Activated naive CD4-positive, alpha-beta T cell treated with anti-CD3 and anti-CD28 coated beads for 36 hours (primary cell): ENCODE measurements around the gene FBLN1. TPM values are rescaled to one million over a fixed set of nuclear protein-coding genes. Genes with fewer than 3 reads are reported as not detected.

Experiments used
- CTCF ChIA-PET: fragments of 350-600 bp; sonication (Branson Sonifier 250); formaldehyde crosslinking; loops from one replicate; lab custom pipeline; 2021; ENCODE audit warnings: antibody characterized with exemption; lab: Charles Lee
- DNase-seq: peaks from one replicate; pipeline ENCODE4 v3.0.0-alpha.2; 2020
- H3K27ac Mint-ChIP-seq: one replicate; pipeline ENCODE4 v1.8.0; 2021; ENCODE audit warnings: mild to moderate bottlenecking, mixed read lengths
- H3K27me3 Mint-ChIP-seq: one replicate; pipeline ENCODE4 v1.8.0; 2021; ENCODE audit warnings: low read depth, mixed read lengths
- H3K36me3 Mint-ChIP-seq: one replicate; pipeline ENCODE4 v1.8.0; 2021; ENCODE audit warnings: low read depth, mixed read lengths
- H3K4me1 Mint-ChIP-seq: one replicate; pipeline ENCODE4 v1.8.0; 2021; ENCODE audit warnings: low read depth, mixed read lengths
- H3K4me3 Mint-ChIP-seq: one replicate; pipeline ENCODE4 v1.8.0; 2021; ENCODE audit warnings: mild to moderate bottlenecking, moderate library complexity, mixed read lengths
- H3K9me3 Mint-ChIP-seq: one replicate; pipeline ENCODE4 v1.8.0; 2021; ENCODE audit warnings: mixed read lengths
- intact Hi-C: fragments of 100-400 bp; cut with micrococcal nuclease; formaldehyde crosslinking; loops from one replicate; pipeline ENCODE4 v1.15.1; 2023
- total RNA-seq, 2 experiments: library from RNA; stranded (reverse); gene quantifications; one replicate each; pipeline ENCODE4 v1.2.3, GENCODE V29; 2021

The FBLN1 gene
- total RNA-seq, 2 experiments from 2014 or later, result not detected

DNA sequence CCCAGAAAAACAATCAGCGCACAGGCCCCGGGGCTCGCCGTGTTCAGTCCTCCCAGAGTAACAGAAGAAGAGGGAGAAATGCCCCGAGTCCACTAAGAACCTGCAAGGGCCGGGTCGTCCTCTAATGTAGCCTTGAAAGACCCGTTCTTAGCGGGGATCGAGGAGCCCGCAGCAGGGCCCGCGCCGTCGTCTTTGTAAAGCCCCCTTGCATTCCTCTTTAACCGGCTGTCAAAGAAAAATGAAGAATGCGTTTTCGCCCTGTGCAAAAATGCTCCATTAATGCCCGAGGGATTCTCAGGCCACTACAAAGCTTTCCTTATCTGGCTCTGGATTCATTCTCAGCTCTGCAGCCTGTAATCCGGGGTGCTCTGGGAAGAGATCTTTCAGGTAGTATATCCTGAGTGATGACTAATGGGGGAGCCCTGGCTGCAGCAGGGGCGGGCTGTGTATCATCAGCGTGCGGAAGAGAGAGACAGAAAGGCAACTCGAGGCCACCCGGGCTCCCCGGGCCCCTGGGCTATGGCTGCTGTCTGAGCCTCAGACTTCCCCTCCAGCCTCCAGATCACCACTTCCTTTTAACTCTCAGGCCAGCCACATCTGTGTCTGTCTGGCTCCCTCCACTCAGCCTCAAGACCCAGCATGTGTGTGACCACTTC, 78.2 kb downstream of the FBLN1 start:
- Mint-ChIP-seq H3K4me1 (peaks cover 5% of the 10 kb centered on the region), H3K4me3 (no peak overlapping the region), H3K27ac (no peak overlapping the region), H3K9me3 (peaks cover 3% of the 10 kb centered on the region), H3K36me3 (no peaks in the 10 kb centered on the region), H3K27me3 (peaks cover 5% of the 10 kb centered on the region)
- no peak for DNase-seq
- CTCF ChIA-PET, result interaction anchor here (0.6 kb wide), 1 partner anchor 18 kb away, joined by 3 read pairs; no protein-coding TSS in a partner anchor
- intact Hi-C loops, result no loop called here

DNA sequence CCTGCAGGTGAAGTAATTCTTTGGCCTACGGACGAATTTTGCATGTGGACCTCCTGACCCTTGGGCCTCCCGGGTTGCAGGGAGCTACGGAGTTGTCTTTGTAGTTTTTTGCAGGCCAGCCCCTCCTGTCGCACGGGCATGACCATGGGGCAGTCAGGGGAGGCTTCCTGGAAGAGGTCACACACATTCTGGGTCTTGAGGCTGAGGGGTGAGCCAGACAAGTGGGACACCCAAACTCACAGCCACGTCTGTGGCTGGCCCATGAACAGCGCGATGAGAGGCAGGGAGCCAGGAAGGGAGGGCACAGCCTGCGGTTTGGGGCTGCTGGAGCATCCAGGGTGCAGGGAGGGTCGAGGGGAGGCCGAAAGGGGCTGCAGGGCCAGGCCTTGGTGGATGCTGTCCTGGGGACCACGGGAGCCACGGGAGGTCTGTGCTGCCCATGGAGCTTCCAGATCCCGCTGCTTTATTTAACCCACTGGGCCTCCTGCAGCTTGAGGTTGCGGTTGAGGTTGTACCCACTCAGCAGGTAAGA, 78.9 kb downstream of the FBLN1 start:
- no peak for DNase-seq
- H3K9me3 Mint-ChIP-seq, result peaks cover 3% of the 10 kb centered on the region
- H3K4me1 Mint-ChIP-seq, result peaks cover 5% of the 10 kb centered on the region
- CTCF ChIA-PET, result no interaction called here
- H3K27ac Mint-ChIP-seq, result no peak overlapping the region
- H3K36me3 Mint-ChIP-seq, result no peaks in the 10 kb centered on the region
- H3K4me3 Mint-ChIP-seq, result no peak overlapping the region
- intact Hi-C loops, result no loop called here
- H3K27me3 Mint-ChIP-seq, result peaks cover 5% of the 10 kb centered on the region

DNA sequence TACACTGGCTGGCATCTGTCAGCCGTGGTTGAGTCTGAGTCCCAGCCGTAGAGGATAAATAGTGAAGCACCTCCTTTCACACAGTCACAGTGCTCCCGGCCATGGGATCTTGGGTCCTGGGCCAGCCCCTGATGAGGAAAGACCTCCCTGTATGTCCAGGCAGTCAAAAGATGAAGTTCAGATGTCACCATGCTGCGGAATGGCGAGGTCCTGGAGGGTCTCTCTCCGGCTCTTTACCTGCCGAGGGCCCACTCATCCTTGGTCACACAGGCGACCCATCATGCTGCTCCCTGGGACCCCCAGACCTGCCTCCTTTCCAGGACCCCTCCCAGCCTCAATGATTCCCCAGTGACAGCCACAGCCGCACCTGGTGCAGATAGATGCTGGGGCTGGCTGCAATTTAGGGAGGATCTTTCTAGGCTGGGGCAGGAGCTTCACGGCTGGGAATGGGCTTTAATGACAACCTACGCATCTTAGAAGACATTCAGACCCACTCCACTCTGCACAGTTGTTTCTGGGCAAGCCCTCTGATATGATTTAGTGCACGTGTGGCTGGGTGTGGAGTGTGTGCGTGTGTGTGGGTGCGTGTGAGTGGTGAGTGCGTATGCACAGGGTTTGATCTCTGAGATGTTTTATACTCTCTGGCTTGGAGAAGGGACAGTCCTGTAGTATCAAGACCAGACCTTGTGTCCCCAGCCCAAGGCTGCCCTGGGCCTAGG, 79.7 kb downstream of the FBLN1 start:
- no peaks in the 10 kb centered on the region for H3K36me3 Mint-ChIP-seq
- H3K9me3 Mint-ChIP-seq, result peaks cover 3% of the 10 kb centered on the region
- DNase-seq, result no peak
- peaks cover 5% of the 10 kb centered on the region for H3K4me1 Mint-ChIP-seq
- no peak overlapping the region for H3K4me3 Mint-ChIP-seq
- CTCF ChIA-PET, result interaction anchor here (0.5 to 0.8 kb wide), 2 partner anchors 12 to 24 kb away, joined by 3 read pairs; no protein-coding TSS in a partner anchor
- intact Hi-C loops, result no loop called here
- peaks cover 3% of the 10 kb centered on the region for H3K27me3 Mint-ChIP-seq
- H3K27ac Mint-ChIP-seq, result no peak overlapping the region

DNA sequence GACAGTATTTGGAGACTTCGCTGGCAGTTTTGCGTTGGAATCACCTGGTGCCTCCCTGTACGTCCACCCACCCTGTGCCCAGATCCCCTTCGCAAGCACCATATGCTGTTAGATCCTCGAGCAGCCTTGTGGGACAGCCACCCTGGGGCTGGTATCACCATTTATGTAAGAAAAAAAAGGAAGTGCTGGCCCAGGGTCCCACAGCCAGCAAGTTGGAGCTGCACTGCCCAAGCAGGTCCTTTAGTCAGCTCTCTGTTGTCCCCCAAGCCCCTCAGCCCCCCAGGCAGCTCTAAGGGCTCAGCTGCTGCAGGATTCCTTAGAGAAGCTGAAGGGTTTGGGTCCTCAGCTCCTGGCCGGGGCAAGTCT, 80.3 kb downstream of the FBLN1 start:
- H3K27ac Mint-ChIP-seq, result no peak overlapping the region
- H3K27me3 Mint-ChIP-seq, result no peaks in the 10 kb centered on the region
- peaks cover 3% of the 10 kb centered on the region for H3K9me3 Mint-ChIP-seq
- no peaks in the 10 kb centered on the region for H3K36me3 Mint-ChIP-seq
- no peak overlapping the region for H3K4me3 Mint-ChIP-seq
- CTCF ChIA-PET, result interaction anchor here (0.5 to 0.8 kb wide), 2 partner anchors 12 to 23 kb away, joined by 3 read pairs; no protein-coding TSS in a partner anchor
- intact Hi-C loops, result no loop called here
- no peak for DNase-seq
- peaks cover 5% of the 10 kb centered on the region for H3K4me1 Mint-ChIP-seq

DNA sequence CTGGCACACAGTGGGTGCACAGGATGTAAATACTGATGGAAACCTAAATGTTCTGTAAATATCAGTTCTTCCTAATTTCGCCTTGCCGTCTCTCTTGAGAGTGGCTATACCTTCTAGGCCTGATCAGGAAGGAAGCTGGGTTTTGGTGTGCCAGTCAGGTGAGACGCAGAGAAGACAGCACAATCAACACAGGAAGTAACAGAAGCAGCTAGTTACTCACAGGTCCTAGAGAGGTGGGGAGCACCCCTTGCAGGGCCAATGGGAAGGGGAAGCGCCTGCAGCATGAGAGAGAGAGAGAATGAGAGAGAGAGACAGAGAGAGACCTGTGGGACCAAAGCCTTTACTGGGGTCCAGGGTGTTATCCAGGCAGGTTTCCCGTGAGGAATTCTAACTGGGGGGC, 80.8 kb downstream of the FBLN1 start:
- peaks cover 5% of the 10 kb centered on the region for H3K4me1 Mint-ChIP-seq
- no peaks in the 10 kb centered on the region for H3K36me3 Mint-ChIP-seq
- no peak overlapping the region for H3K27ac Mint-ChIP-seq
- intact Hi-C loops, result no loop called here
- CTCF ChIA-PET, result interaction anchor here (0.8 kb wide), 1 partner anchor 11 kb away, joined by 3 read pairs; no protein-coding TSS in a partner anchor
- DNase-seq, result peak; percentile 32
- peaks cover 3% of the 10 kb centered on the region for H3K9me3 Mint-ChIP-seq
- no peaks in the 10 kb centered on the region for H3K27me3 Mint-ChIP-seq
- no peak overlapping the region for H3K4me3 Mint-ChIP-seq

GRCh38 chr22:45584121-45584570, 81.5 kb downstream of the FBLN1 start:
- Mint-ChIP-seq H3K4me1 (peaks cover 5% of the 10 kb centered on the region), H3K36me3 (no peaks in the 10 kb centered on the region), H3K9me3 (peaks cover 3% of the 10 kb centered on the region), H3K27ac (no peak overlapping the region), H3K4me3 (no peak overlapping the region), H3K27me3 (no peaks in the 10 kb centered on the region)
- intact Hi-C loops, result no loop called here
- DNase-seq, result no peak
- CTCF ChIA-PET, result no interaction called here

DNA sequence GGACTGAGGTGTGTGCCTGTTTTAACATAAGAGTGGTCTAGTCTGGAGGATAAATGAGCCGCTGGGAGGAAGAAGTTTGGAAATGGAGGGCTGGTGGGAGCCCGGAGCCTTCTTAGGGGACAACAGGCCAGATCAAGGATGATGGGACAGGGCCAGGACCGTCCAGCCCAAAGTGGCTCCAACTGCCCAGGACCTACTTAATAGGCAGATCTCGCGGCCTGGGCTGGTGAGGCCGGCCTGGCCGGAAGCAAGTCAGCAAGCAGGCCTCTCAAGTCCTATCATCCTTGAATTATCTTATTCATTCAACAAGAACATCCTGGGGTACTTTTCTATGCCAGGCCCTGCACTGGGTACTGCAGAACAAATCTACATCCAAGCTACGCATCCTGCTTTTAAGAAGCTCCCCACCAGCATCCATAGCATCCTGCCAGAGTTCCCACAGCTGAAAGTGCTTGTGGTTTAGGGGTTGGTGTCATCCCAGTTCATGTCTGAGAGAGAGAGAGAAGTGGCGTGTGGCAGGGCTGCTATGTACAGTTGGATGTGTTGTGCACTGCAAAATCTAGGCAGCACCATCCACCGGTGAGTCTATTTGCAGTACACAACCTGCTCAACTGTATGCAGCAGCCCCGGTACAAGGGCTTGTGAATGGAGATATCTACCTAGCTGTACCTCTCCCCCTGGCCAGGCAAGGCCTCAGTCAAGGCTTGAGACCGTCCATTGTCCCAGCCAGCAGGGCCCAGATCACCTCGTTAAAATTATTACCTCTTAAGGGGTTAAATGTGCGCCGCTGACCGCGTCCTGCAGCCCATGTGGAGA, 82.1 kb downstream of the FBLN1 start:
- no peak overlapping the region for H3K27ac Mint-ChIP-seq
- no peaks in the 10 kb centered on the region for H3K27me3 Mint-ChIP-seq
- DNase-seq, result no peak
- H3K4me3 Mint-ChIP-seq, result no peak overlapping the region
- peaks cover 3% of the 10 kb centered on the region for H3K9me3 Mint-ChIP-seq
- peaks cover 5% of the 10 kb centered on the region for H3K4me1 Mint-ChIP-seq
- intact Hi-C loops, result no loop called here
- CTCF ChIA-PET, result interaction anchor here (0.9 kb wide), 1 partner anchor 150 kb away, joined by 3 read pairs; no protein-coding TSS in a partner anchor
- H3K36me3 Mint-ChIP-seq, result no peaks in the 10 kb centered on the region

DNA sequence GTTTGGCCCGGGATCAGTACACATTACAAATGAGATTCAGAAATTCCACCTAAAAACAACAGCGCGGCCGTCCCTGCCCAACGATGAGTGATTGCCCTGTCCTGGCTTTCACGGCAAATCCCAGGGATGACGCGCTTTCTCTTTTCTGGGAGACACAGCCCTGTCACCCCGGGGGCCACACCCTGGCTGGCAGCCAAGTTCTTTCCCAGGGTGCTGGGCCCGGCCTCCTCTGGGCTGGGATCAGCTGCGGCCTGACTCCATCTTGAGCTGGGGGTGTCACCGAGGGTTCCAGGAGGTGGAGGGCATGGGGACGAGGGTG, 82.7 kb downstream of the FBLN1 start:
- Mint-ChIP-seq H3K27me3 (no peaks in the 10 kb centered on the region), H3K4me3 (no peak overlapping the region), H3K36me3 (no peaks in the 10 kb centered on the region), H3K4me1 (peaks cover 5% of the 10 kb centered on the region), H3K27ac (no peak overlapping the region), H3K9me3 (peaks cover 3% of the 10 kb centered on the region)
- no peak for DNase-seq
- CTCF ChIA-PET, result interaction anchor here (0.9 kb wide), 1 partner anchor 151 kb away, joined by 3 read pairs; no protein-coding TSS in a partner anchor
- intact Hi-C loops, result no loop called here

DNA sequence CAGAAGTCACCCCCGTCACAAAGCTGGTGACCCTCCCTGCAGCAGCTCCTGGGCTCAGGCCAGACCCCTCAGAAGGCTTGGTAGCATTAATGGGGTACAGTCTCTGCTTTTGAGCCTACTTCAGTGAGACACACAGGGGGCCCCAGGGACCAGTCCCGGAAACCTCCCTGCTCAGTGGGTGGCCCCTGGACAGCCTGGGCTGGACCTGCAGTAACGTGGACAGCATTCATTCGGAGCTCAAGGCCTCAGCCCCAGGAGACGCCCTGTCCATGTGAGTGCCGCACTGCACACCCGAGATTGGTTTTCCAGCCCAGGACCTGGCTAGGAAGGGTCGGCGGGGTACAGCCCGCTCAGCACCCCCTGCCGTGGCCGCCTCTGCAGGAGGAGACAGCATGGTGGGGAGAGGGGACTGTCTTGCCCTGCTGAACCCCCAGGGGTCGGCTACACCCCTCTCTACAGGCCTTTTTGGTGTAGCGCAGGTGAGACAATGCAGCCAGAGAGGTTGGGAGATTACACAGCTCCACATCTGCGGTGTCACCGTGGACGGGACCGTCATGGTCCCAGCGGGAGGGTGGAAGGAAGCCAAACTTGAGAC, 83.4 kb downstream of the FBLN1 start:
- intact Hi-C loops, result no loop called here
- Mint-ChIP-seq H3K9me3 (peaks cover 3% of the 10 kb centered on the region), H3K27ac (no peak overlapping the region), H3K4me3 (no peak overlapping the region), H3K4me1 (peaks cover 5% of the 10 kb centered on the region), H3K27me3 (no peaks in the 10 kb centered on the region), H3K36me3 (no peaks in the 10 kb centered on the region)
- no peak for DNase-seq
- CTCF ChIA-PET, result no interaction called here

DNA sequence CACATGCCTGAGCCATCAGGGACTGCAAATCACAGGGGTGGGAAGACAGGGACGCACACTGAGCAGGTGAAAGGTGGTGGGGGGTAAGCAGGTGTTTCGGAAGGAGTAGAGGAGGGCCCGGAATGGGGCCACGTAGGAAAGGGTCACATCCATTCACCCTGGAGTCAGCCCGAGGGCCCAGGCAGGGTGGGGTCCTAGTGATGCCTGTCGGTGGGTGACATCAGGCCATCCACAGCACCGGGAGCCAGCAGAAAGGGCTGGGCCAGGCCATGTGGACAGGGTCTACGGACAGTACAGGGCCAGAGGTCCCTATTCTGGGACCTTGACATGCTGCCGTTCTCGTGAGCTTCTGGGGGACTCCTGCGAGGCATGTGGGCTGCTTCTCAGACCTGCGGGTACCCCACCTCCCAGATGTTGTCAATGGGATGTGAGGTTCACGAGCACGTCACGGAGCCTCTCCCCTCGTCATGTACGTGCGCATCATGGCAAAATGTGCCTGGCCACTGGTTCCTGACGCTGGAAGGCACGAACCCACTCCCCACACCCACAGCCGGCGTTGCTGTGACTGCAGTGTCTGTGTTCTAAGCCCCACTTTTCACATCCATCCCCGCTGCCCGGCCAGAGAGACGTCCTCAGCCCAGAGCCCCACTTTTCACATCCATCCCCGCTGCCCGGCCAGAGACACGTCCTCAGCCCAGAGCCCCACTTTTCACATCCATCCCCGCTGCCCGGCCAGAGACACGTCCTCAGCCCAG, 84.1 kb downstream of the FBLN1 start:
- no peak for DNase-seq
- CTCF ChIA-PET, result no interaction called here
- Mint-ChIP-seq H3K36me3 (no peaks in the 10 kb centered on the region), H3K9me3 (peaks cover 3% of the 10 kb centered on the region), H3K27me3 (no peaks in the 10 kb centered on the region), H3K27ac (no peak overlapping the region), H3K4me3 (no peak overlapping the region), H3K4me1 (peaks cover 5% of the 10 kb centered on the region)
- intact Hi-C loops, result no loop called here

DNA sequence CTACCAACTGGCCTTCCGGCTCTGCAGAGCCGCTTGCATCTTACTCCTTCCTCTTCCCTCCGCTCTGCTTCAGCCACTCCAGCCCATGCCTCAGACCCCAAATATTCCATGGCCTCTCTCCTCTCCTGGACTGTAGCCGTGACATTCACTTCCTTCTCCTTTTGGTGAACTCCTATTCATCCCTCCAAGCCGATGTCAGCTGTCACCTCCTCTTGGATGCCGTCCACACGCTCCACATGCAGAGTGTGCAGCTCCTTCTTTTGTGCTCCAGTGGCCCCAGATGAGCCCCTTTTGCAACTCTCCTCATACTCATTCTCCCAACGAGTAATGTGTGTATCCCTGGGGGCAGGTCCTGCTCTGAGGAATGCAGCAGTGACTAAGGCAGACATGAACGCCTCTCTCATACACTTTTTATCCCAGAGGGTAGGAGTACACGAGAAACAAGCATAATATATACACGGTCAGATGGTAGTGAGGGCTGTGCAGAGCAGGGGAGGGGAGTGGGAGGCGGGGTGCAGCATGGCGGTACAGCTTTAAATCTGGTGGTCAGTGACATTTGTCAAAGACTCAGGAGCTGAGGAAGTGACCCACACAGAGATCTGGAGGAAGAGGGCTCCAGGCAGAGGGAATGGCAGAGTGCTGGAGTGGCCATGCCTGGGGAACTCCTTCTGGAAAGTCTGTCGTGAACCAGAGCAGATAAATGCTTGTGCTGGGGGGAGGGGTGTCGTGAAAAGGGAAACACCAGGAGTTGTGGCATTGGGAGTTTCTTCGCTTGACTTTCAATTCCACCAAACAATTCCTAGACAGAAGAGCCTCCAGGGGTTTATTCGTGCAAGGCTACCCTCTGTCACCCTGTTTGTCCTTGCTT, 85.2 kb downstream of the FBLN1 start:
- no peak for DNase-seq
- Mint-ChIP-seq H3K9me3 (peaks cover 3% of the 10 kb centered on the region), H3K4me3 (no peak overlapping the region), H3K27me3 (no peaks in the 10 kb centered on the region), H3K36me3 (no peaks in the 10 kb centered on the region), H3K4me1 (peaks cover 5% of the 10 kb centered on the region), H3K27ac (no peak overlapping the region)
- intact Hi-C loops, result no loop called here
- CTCF ChIA-PET, result no interaction called here
